Kidney epithelial cell (primary cell): ENCODE results near the gene SYNGR4. TPM values are rescaled to one million over a fixed set of nuclear protein-coding genes. Genes with fewer than 3 reads are reported as not detected.
A peak's percentile ranks its signal among the peaks of the same experiment; 100 is the strongest.
"Not testable (repeated sequence)": the region's sequence is repeated elsewhere in the genome, so short reads cannot be mapped to it uniquely, and the experiment has no call there.

ENCODE experiments used
- DNase-seq: peaks from one replicate; pipeline ENCODE4 v3.0.0-alpha.2; 2010; ENCODE audit warnings: low read depth
- H3K27me3 ChIP-seq: 2 replicates; pipeline ENCODE4 v1.6.0; 2011; ENCODE audit warnings: low read length; ENCODE audit not compliant: control insufficient read depth, insufficient read depth
- H3K36me3 ChIP-seq: 2 replicates; pipeline ENCODE4 v1.5.1; 2011; ENCODE audit warnings: low read length; ENCODE audit not compliant: control insufficient read depth, insufficient read depth
- H3K4me3 ChIP-seq: 2 replicates; pipeline ENCODE4 v1.5.1; 2011; ENCODE audit warnings: low read depth, mild to moderate bottlenecking, control low read depth, low read length
- total RNA-seq: library from RNA; depleted of rRNA; stranded (reverse); fragments of >200 nt; gene quantifications from 2 replicates; pipeline ENCODE4 v1.2.3, GENCODE V29; 2015
- TF ChIP-seq, protein P1 (sequence below): IDR thresholded peaks from 2 replicates; pipeline ENCODE4 v1.5.1; 2011; ENCODE audit warnings: mild to moderate bottlenecking, moderate library complexity, low read length, control low read depth, inconsistent platforms; ENCODE audit not compliant: insufficient read depth, poor library complexity, severe bottlenecking

SYNGR4 gene
- total RNA-seq, 1 donor from 2014 or later, result 0.25 TPM

DNA sequence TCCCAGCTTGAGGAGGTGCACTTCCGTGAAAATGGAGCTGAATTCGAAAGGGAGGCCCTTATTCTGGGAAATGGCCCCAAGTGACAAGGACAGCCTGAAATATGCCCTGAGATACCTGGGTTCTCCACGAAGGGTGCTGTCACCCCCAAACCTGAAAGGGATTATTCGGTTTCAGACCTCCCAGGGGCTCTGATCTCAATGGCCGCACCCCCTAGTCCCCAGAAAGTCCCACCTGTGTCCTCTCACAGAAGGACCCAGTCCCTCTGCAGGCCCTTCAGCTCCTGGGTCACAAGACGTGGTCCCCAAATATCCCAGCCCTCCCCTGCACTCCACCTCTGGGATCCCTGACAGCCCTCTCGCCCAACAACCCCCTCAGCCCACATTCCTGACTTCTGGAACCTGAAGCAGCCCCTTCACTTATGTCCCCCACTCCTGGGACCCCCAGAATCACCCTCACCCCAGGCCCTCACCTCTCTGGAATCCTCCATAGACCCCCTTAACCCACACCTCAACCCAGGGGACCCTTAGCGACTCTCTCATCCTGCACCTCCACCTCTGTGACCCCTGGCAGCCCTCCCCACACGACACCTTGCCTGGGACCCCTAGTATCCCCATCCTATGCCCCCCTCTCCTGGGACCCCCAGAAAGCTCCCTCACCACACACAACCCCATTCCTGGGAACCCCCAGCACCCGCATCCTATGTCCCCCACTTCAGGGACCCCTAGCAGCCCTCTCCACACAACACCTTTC, 606 bp downstream of the SYNGR4 start:
- Histone ChIP-seq H3K27me3 (no peaks in the 10 kb centered on the region), H3K36me3 (no peaks in the 10 kb centered on the region), H3K4me3 (peak overlapping the region; percentile 17)
- DNase-seq, result no peak
- TF ChIP-seq, protein P1, sequence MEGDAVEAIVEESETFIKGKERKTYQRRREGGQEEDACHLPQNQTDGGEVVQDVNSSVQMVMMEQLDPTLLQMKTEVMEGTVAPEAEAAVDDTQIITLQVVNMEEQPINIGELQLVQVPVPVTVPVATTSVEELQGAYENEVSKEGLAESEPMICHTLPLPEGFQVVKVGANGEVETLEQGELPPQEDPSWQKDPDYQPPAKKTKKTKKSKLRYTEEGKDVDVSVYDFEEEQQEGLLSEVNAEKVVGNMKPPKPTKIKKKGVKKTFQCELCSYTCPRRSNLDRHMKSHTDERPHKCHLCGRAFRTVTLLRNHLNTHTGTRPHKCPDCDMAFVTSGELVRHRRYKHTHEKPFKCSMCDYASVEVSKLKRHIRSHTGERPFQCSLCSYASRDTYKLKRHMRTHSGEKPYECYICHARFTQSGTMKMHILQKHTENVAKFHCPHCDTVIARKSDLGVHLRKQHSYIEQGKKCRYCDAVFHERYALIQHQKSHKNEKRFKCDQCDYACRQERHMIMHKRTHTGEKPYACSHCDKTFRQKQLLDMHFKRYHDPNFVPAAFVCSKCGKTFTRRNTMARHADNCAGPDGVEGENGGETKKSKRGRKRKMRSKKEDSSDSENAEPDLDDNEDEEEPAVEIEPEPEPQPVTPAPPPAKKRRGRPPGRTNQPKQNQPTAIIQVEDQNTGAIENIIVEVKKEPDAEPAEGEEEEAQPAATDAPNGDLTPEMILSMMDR, result no peak

DNA sequence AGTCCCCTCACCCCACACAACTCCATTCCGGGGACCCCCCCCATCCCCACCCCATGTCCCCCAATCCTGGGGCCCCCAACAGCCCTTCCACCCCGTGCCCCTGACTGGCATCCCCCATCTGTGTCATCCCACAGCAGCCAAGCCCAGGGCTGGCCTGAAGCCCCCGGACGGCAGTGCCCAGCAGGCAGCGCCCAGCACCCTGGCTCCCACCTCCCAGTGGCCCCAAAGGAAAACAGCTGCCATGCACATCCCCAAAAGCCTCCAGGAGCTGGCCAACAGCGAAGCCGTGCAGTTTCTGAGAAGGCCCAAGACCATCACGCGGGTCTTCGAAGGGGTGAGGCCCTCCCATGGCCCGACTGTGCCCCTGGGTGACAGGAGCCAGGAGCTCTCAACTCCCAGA, 1.4 kb downstream of the SYNGR4 start:
- TF ChIP-seq, protein P1, result no peak

DNA sequence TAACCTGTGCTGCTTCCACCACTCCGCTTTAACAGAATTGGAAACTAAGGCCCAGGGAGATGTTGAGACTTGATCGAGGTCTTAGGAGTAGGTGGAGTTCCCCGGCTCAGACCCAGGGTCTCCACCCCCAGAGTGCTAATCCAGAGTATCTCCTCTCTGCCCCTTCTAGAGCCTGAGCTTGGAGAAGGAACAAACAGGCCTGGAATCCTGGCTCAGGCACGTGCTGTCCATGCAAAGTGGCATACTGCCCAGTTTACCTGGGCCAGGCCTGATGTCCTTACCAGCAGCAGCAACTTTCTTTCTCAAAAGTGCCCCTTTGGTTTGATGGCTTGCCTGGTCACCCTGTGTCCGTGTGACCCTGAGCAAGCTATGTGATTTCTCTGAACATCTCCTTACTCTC, 3.7 kb downstream of the SYNGR4 start:
- Histone ChIP-seq H3K4me3 (no peak overlapping the region), H3K36me3 (no peaks in the 10 kb centered on the region), H3K27me3 (no peaks in the 10 kb centered on the region)
- TF ChIP-seq, protein P1, result no peak
- no peak for DNase-seq

More for the DNA sequence above, 1.4 kb downstream of the SYNGR4 start:
- no peak overlapping the region for H3K4me3 ChIP-seq
- no peaks in the 10 kb centered on the region for H3K27me3 ChIP-seq
- no peak for DNase-seq
- no peaks in the 10 kb centered on the region for H3K36me3 ChIP-seq

DNA sequence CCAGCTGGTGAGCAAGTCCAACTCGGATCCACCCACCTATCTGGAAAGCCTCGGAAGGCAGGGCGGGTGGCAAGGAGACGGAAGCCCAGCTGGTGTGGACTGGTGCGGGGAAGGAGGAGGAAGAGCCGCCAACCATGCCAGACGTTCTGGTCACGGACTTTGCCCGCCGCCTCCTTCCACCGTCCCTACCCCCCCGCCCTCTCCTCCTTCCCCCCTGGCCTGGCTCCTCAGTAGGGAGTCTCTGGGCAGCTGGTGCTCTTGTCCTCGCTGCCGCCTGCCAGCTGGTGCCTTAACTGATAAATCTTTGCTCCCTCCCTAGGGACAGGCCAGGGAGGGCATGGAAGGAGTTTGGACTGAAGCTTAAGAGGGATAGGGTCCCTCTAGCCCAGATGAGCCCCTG, 4.8 kb downstream of the SYNGR4 start:
- Histone ChIP-seq H3K36me3 (no peaks in the 10 kb centered on the region), H3K4me3 (no peak overlapping the region), H3K27me3 (no peaks in the 10 kb centered on the region)
- DNase-seq, result no peak
- TF ChIP-seq, protein P1, result no peak

DNA sequence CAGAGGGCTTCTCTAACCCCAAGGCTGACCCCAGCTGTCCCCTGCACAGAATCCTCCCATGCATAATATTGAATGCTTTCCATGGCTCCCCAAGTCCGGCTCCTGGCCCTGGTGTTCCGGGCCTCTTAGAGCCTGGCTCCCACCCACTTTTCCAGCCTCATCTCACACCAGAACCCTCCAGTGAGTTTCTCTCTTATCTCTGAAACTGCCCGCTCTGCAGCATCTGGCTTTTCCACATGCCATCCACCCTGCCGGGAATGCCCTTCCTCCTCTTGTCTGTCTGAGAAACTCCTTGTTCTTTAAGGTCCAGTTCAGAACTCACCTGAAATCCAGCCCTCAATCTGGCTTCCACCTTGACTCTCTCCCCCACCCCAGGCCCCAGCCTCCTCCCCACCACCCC, 6.8 kb downstream of the SYNGR4 start:
- no peak overlapping the region for H3K4me3 ChIP-seq
- no peak for DNase-seq
- H3K27me3 ChIP-seq, result no peaks in the 10 kb centered on the region
- TF ChIP-seq, protein P1, result no peak
- H3K36me3 ChIP-seq, result no peaks in the 10 kb centered on the region

DNA sequence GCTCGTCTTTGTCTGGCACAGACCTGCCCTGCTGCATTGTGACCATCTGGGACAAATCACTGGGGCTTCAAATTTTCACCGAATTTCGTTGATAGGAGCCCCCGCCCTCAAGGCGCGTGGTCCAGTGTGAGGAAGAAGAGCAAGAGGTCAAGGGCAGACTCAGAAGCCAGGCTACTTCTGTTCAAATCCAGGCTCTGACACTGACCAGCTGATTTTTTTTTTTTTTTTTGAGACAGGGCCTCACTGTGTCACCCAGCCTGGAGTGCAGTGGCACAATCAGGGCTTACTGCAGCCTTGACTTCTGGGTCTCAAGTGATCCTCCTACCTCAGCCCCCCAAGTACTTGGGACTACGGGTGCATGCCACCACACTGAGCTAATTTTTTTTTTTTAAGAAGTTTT, 7.2 kb downstream of the SYNGR4 start:
- no peak for DNase-seq
- Histone ChIP-seq H3K27me3 (no peaks in the 10 kb centered on the region), H3K36me3 (no peaks in the 10 kb centered on the region), H3K4me3 (no peak overlapping the region)
- TF ChIP-seq, protein P1, result no peak

DNA sequence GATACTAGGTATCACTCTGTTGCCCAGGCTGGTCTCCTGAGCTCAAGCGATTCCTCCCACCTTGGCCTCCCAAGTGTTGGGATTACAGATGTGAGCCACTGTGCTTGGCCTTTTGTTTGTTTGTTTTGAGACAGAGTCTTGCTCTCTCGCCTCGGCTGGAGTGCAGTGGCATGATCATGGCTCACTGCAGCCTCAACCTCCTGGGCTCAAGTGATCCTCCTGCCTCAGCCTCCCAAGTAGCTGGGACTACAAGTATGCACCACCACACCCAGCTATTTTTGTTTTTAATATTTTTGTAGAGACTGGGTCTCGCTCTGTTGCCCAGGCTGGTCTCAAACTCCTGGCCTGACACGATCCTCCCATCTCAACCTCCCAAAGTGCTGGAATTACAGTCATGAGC, 7.6 kb downstream of the SYNGR4 start:
- H3K27me3 ChIP-seq, H3K4me3 ChIP-seq, H3K36me3 ChIP-seq, DNase-seq: not testable (repeated sequence)
